ENCODE data around the gene HIVEP1. TPM values are rescaled to one million over a fixed set of nuclear protein-coding genes. Genes with fewer than 3 reads are reported as not detected.
"Not testable (repeated sequence)": the region's sequence is repeated elsewhere in the genome, so short reads cannot be mapped to it uniquely, and the experiment has no call there.

The HIVEP1 gene
- total RNA-seq, 1 donor from 2014 or later: 27.8 TPM

GRCh38 chr6:12173661-12174060 is 161.5 kb downstream of the HIVEP1 start:
- no peaks in the 10 kb centered on the region for H3K9me3 Mint-ChIP-seq (ENCODE audit: unreplicated experiment)
- no peak for TF ChIP-seq CTCF (IDR thresholded peaks at IDR 0.05)
- no peak overlapping the region for H3K4me3 Mint-ChIP-seq (ENCODE audit: unreplicated experiment)
- no peak for DNase-seq (ENCODE audit: extremely low spot score, unreplicated experiment)
- H3K4me1 Mint-ChIP-seq (ENCODE audit: unreplicated experiment): peaks cover 3% of the 10 kb centered on the region
- H3K27me3 Mint-ChIP-seq (ENCODE audit: unreplicated experiment): no peaks in the 10 kb centered on the region
- H3K27ac Mint-ChIP-seq (ENCODE audit: unreplicated experiment): no peak overlapping the region
- H3K36me3 Mint-ChIP-seq (ENCODE audit: unreplicated experiment): no peaks in the 10 kb centered on the region

GRCh38 chr6:12174878-12175277 is 162.8 kb downstream of the HIVEP1 start:
- H3K27ac Mint-ChIP-seq (ENCODE audit: unreplicated experiment): no peak overlapping the region
- no peak for DNase-seq (ENCODE audit: extremely low spot score, unreplicated experiment)

GRCh38 chr6:12175626-12176025 is 163.5 kb downstream of the HIVEP1 start:
- Mint-ChIP-seq H3K27ac (ENCODE audit: unreplicated experiment) (no peak overlapping the region), H3K36me3 (ENCODE audit: unreplicated experiment) (no peaks in the 10 kb centered on the region), H3K9me3 (ENCODE audit: unreplicated experiment) (no peaks in the 10 kb centered on the region), H3K4me1 (ENCODE audit: unreplicated experiment) (peaks cover 3% of the 10 kb centered on the region), H3K27me3 (ENCODE audit: unreplicated experiment) (no peaks in the 10 kb centered on the region), H3K4me3 (ENCODE audit: unreplicated experiment) (no peak overlapping the region)
- TF ChIP-seq CTCF (IDR thresholded peaks at IDR 0.05): no peak
- DNase-seq (ENCODE audit: extremely low spot score, unreplicated experiment): no peak

More at GRCh38 chr6:12174878-12175277, 162.8 kb downstream of the HIVEP1 start:
- H3K9me3 Mint-ChIP-seq (ENCODE audit: unreplicated experiment): no peaks in the 10 kb centered on the region
- TF ChIP-seq CTCF (IDR thresholded peaks at IDR 0.05): no peak
- H3K36me3 Mint-ChIP-seq (ENCODE audit: unreplicated experiment): no peaks in the 10 kb centered on the region
- H3K4me3 Mint-ChIP-seq (ENCODE audit: unreplicated experiment): no peak overlapping the region
- peaks cover 3% of the 10 kb centered on the region for H3K4me1 Mint-ChIP-seq (ENCODE audit: unreplicated experiment)
- no peaks in the 10 kb centered on the region for H3K27me3 Mint-ChIP-seq (ENCODE audit: unreplicated experiment)

GRCh38 chr6:12176782-12177181 is 164.7 kb downstream of the HIVEP1 start:
- H3K4me3 Mint-ChIP-seq (ENCODE audit: unreplicated experiment); H3K27me3 Mint-ChIP-seq (ENCODE audit: unreplicated experiment); H3K4me1 Mint-ChIP-seq (ENCODE audit: unreplicated experiment); H3K9me3 Mint-ChIP-seq (ENCODE audit: unreplicated experiment); DNase-seq (ENCODE audit: extremely low spot score, unreplicated experiment); H3K36me3 Mint-ChIP-seq (ENCODE audit: unreplicated experiment); H3K27ac Mint-ChIP-seq (ENCODE audit: unreplicated experiment): not testable (repeated sequence)

GRCh38 chr6:12178521-12178920 is 166.4 kb downstream of the HIVEP1 start:
- Mint-ChIP-seq H3K27ac (ENCODE audit: unreplicated experiment) (no peak overlapping the region), H3K4me1 (ENCODE audit: unreplicated experiment) (no peaks in the 10 kb centered on the region), H3K4me3 (ENCODE audit: unreplicated experiment) (no peak overlapping the region), H3K9me3 (ENCODE audit: unreplicated experiment) (no peaks in the 10 kb centered on the region), H3K36me3 (ENCODE audit: unreplicated experiment) (no peaks in the 10 kb centered on the region), H3K27me3 (ENCODE audit: unreplicated experiment) (no peaks in the 10 kb centered on the region)
- no peak for TF ChIP-seq CTCF (IDR thresholded peaks at IDR 0.05)
- no peak for DNase-seq (ENCODE audit: extremely low spot score, unreplicated experiment)

- TF ChIP-seq CTCF (IDR thresholded peaks at IDR 0.05): no peak
- Mint-ChIP-seq H3K27ac (ENCODE audit: unreplicated experiment) (no peak overlapping the region), H3K36me3 (ENCODE audit: unreplicated experiment) (no peaks in the 10 kb centered on the region), H3K4me3 (ENCODE audit: unreplicated experiment) (no peak overlapping the region), H3K27me3 (ENCODE audit: unreplicated experiment) (no peaks in the 10 kb centered on the region), H3K4me1 (ENCODE audit: unreplicated experiment) (no peaks in the 10 kb centered on the region), H3K9me3 (ENCODE audit: unreplicated experiment) (no peaks in the 10 kb centered on the region)
- no peak for DNase-seq (ENCODE audit: extremely low spot score, unreplicated experiment)
These were observed 169.4 kb downstream of the HIVEP1 start for GRCh38 chr6:12181481-12181880.
